Stimulated activated naive CD8-positive, alpha-beta T cell treated with anti-CD3 and anti-CD28 coated beads, Interleukin-15, amount 100 ng/mL, for 72 hours (primary cell): Measurements from ENCODE around the gene CACNA2D3.

Experiments
- ATAC-seq: fragments of 150-1000 bp; cut with Tn5 transposase; 2 replicates; pipeline ENCODE4 v1.10.0; 2021; ENCODE audit warnings: mild to moderate bottlenecking, moderate library complexity
- DNase-seq, 2 donors: peaks; one replicate each; pipeline ENCODE4 v3.0.0; 2021 to 2022
- H3K27ac Mint-ChIP-seq, 2 donors: one replicate each; pipeline ENCODE4 v1.8.0; 2022; ENCODE audit warnings: mild to moderate bottlenecking in 2 of 2, mixed read lengths in 2 of 2, moderate library complexity in 2 of 2
- H3K27me3 Mint-ChIP-seq: one replicate; pipeline ENCODE4 v1.8.0; 2022; ENCODE audit warnings: mixed read lengths
- H3K4me1 Mint-ChIP-seq: one replicate; pipeline ENCODE4 v1.8.0; 2022; ENCODE audit warnings: mild to moderate bottlenecking, mixed read lengths
- H3K4me3 Mint-ChIP-seq, 2 donors: one replicate each; pipeline ENCODE4 v1.8.0; 2022; ENCODE audit warnings: mild to moderate bottlenecking in 2 of 2, mixed read lengths in 2 of 2, moderate library complexity in 1 of 2
- H3K9me3 Mint-ChIP-seq, 2 donors: one replicate each; pipeline ENCODE4 v1.8.0; 2022; ENCODE audit warnings: mixed read lengths in 2 of 2

The CACNA2D3 gene

GRCh38 chr3:54831112-54831511 is 708.8 kb downstream of the CACNA2D3 start:
- Mint-ChIP-seq H3K4me1 (no peaks in the 10 kb centered on the region), H3K27ac (no peak overlapping the region), H3K4me3 (no peak overlapping the region), H3K9me3 (no peaks in the 10 kb centered on the region), H3K27me3 (no peaks in the 10 kb centered on the region)
- ATAC-seq (no peak), DNase-seq (no peak)

GRCh38 chr3:54832876-54833275 is 710.5 kb downstream of the CACNA2D3 start:
- Mint-ChIP-seq H3K4me3 (no peak overlapping the region), H3K27me3 (no peaks in the 10 kb centered on the region), H3K27ac (no peak overlapping the region), H3K9me3 (no peaks in the 10 kb centered on the region), H3K4me1 (no peaks in the 10 kb centered on the region)
- ATAC-seq (no peak), DNase-seq (no peak)

GRCh38 chr3:54835701-54836100 is 713.3 kb downstream of the CACNA2D3 start:
- H3K4me3 Mint-ChIP-seq: no peak overlapping the region
- H3K27me3 Mint-ChIP-seq: no peaks in the 10 kb centered on the region
- no peak for DNase-seq
- ATAC-seq: no peak
- H3K9me3 Mint-ChIP-seq: no peaks in the 10 kb centered on the region
- H3K27ac Mint-ChIP-seq: no peak overlapping the region
- H3K4me1 Mint-ChIP-seq: no peaks in the 10 kb centered on the region

GRCh38 chr3:54836871-54837270 is 714.5 kb downstream of the CACNA2D3 start:
- H3K9me3 Mint-ChIP-seq: no peaks in the 10 kb centered on the region
- no peaks in the 10 kb centered on the region for H3K27me3 Mint-ChIP-seq
- H3K4me3 Mint-ChIP-seq: no peak overlapping the region
- H3K4me1 Mint-ChIP-seq: no peaks in the 10 kb centered on the region
- no peak for ATAC-seq
- H3K27ac Mint-ChIP-seq: no peak overlapping the region
- no peak for DNase-seq

DNA sequence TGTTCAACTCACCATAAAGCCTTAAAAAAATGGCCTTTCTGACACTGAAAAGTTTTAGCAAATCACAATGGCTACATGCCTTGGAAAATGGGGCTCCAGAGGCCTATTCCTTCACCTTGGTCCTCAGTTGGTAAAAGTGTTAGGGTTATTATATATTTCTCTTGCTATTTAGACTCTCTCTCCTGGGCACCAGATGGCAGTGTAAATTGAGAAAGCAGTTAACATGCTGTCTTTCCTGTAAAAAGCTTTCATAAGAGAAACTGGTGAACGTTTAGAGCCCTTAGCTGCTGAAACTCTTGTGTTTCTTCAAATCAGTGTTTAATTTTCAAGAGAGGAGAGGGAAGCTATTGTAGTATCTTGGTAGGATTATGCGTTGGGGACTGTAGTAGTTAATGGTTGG is 715.6 kb downstream of the CACNA2D3 start:
- Mint-ChIP-seq H3K4me3 (no peak overlapping the region), H3K27me3 (peaks cover 2% of the 10 kb centered on the region), H3K4me1 (no peaks in the 10 kb centered on the region), H3K27ac (no peak overlapping the region), H3K9me3 (no peaks in the 10 kb centered on the region)
- DNase-seq (no peak), ATAC-seq (no peak)

DNA sequence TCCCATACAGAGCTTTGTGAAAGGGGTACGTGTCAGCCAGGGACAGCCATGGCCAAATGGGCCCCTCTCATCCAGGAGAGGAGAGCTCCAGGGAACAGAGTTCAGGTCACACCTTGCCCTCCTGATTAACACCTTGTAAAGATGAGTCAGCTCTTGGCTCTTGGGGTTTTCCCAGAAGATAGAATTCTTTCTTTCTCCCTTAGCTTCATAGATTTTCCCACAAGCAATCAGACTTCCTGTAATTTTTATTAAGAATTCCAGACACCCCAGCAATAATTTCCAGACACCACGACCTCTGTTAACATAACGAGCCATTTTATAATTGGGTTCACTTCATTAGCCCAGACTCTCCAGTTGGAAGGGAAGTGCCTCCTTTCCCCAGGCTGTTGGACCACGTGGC is 719.1 kb downstream of the CACNA2D3 start:
- ATAC-seq (no peak), DNase-seq (no peak)
- H3K27ac Mint-ChIP-seq: no peak overlapping the region
- no peak overlapping the region for H3K4me3 Mint-ChIP-seq
- H3K9me3 Mint-ChIP-seq: no peaks in the 10 kb centered on the region
- H3K4me1 Mint-ChIP-seq: no peaks in the 10 kb centered on the region
- peaks cover 13% of the 10 kb centered on the region for H3K27me3 Mint-ChIP-seq

- DNase-seq: no peak
- no peak for ATAC-seq
- Mint-ChIP-seq H3K4me3 (no peak overlapping the region), H3K9me3 (no peaks in the 10 kb centered on the region), H3K27ac (peak overlapping the region in 1 of 2 donors; percentile 28), H3K4me1 (no peaks in the 10 kb centered on the region), H3K27me3 (peaks cover 13% of the 10 kb centered on the region)
Observed at GRCh38 chr3:54843352-54843751, 721.0 kb downstream of the CACNA2D3 start.

DNA sequence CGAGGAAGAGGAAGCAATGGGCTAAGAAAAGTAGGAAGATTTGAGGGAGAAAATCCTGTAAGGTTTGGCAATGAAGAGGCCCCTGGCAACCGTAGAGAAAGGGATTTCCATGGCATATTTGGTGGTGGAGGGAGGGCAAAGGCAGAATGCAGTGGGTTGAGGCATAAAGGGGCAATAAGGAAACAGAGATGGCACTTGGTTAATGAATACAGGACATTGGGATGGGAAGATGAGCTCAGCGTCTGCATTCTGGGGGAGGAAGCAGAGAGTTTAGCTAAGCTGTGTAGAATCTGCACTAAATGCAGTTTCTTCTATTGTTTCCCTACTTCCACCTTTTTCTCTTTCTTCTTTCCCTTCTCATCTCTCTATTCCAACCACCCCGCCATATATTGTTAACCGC is 721.9 kb downstream of the CACNA2D3 start:
- no peak for ATAC-seq
- Mint-ChIP-seq H3K27me3 (peaks cover 13% of the 10 kb centered on the region), H3K27ac (no peak overlapping the region), H3K4me3 (no peak overlapping the region), H3K4me1 (no peaks in the 10 kb centered on the region), H3K9me3 (no peaks in the 10 kb centered on the region)
- DNase-seq: no peak

GRCh38 chr3:54845011-54845410 is 722.7 kb downstream of the CACNA2D3 start:
- ATAC-seq (no peak), DNase-seq (no peak)
- Mint-ChIP-seq H3K27me3 (peaks cover 13% of the 10 kb centered on the region), H3K4me1 (no peaks in the 10 kb centered on the region), H3K4me3 (no peak overlapping the region), H3K9me3 (no peaks in the 10 kb centered on the region), H3K27ac (no peak overlapping the region)

DNA sequence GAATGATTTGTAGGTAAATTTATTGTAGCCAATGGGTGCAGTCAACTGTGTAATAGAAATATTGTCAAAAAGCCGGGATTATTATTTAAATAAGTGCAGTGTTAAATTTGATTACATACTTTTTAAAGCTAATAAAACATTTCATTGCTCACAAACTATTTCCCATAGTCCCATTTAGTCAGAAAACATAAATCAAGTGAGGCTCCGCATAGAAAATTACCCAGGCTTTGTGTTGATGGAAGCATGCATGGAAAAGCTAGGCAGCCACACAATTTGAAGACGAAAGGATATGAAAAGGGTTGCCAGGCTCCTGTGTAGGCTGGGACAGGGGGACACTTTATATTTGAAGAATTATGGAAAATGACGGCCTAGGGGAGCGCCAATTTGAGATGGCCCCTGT is 723.2 kb downstream of the CACNA2D3 start:
- no peaks in the 10 kb centered on the region for H3K9me3 Mint-ChIP-seq
- no peak for ATAC-seq
- DNase-seq: no peak
- no peaks in the 10 kb centered on the region for H3K4me1 Mint-ChIP-seq
- no peak overlapping the region for H3K4me3 Mint-ChIP-seq
- peaks cover 13% of the 10 kb centered on the region for H3K27me3 Mint-ChIP-seq
- no peak overlapping the region for H3K27ac Mint-ChIP-seq

GRCh38 chr3:54846119-54846518 is 723.8 kb downstream of the CACNA2D3 start:
- Mint-ChIP-seq H3K27ac (no peak overlapping the region), H3K9me3 (no peaks in the 10 kb centered on the region), H3K4me3 (no peak overlapping the region), H3K27me3 (peaks cover 13% of the 10 kb centered on the region), H3K4me1 (no peaks in the 10 kb centered on the region)
- ATAC-seq (no peak), DNase-seq (no peak)

DNA sequence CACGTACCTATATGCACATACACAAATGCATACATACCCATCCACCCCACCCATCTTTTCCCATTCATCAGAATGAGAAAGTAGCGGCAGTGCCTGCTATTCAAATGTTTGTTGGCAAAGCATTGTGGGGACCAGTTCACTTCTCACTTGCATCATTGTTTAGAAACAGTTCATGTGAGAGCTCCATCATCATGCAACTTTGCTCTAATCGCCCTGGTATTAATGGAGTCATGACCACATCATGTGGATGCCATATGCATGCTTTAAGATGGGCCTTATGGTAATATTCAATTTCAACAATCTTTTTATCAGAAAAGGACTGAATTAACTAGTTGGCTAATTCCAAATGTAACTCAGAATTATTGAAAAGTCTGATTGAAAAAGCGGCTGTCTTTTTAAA is 725.0 kb downstream of the CACNA2D3 start:
- H3K27ac Mint-ChIP-seq: no peak overlapping the region
- no peak for ATAC-seq
- peaks cover 13% of the 10 kb centered on the region for H3K27me3 Mint-ChIP-seq

GRCh38 chr3:54849360-54849759 is 727.0 kb downstream of the CACNA2D3 start:
- Mint-ChIP-seq H3K4me3 (no peak overlapping the region), H3K9me3 (no peaks in the 10 kb centered on the region), H3K27ac (no peak overlapping the region), H3K4me1 (no peaks in the 10 kb centered on the region), H3K27me3 (peaks cover 10% of the 10 kb centered on the region)
- no peak for DNase-seq
- ATAC-seq: no peak

More for the DNA sequence above, 725.0 kb downstream of the CACNA2D3 start:
- Mint-ChIP-seq H3K4me3 (no peak overlapping the region), H3K4me1 (no peaks in the 10 kb centered on the region), H3K9me3 (no peaks in the 10 kb centered on the region)
- DNase-seq: no peak

- Mint-ChIP-seq H3K27me3 (peaks cover 10% of the 10 kb centered on the region), H3K4me3 (no peak overlapping the region), H3K27ac (no peak overlapping the region), H3K4me1 (no peaks in the 10 kb centered on the region), H3K9me3 (no peaks in the 10 kb centered on the region)
- no peak for ATAC-seq
- DNase-seq: no peak
Observed at GRCh38 chr3:54850484-54851018, 728.2 kb downstream of the CACNA2D3 start.

- no peak overlapping the region for H3K27ac Mint-ChIP-seq
- no peaks in the 10 kb centered on the region for H3K4me1 Mint-ChIP-seq
- H3K4me3 Mint-ChIP-seq: no peak overlapping the region
- H3K9me3 Mint-ChIP-seq: no peaks in the 10 kb centered on the region
- H3K27me3 Mint-ChIP-seq: peaks cover 10% of the 10 kb centered on the region
- DNase-seq (peak; percentile 43), ATAC-seq (peak; percentile 79)
Observed at GRCh38 chr3:54853573-54854404, 731.4 kb downstream of the CACNA2D3 start.

DNA sequence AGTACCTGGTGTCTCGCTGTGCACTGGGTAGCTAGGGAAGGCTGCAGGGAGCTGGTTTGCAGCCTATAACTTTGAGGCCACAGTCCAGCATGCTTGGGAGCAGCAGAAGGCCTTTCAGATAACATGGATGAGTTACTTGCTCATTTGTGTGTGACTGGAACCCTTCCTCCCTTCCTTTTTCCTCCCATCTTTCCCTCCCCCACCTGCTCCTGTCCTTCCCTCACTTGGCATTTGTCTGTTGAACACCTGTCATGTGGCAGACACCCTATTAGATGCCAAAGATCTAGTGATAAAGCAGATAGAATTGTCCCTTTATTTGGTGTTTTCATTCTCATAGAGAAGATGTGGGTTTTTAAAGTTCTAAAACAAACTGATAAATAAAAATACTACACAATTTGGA is 733.9 kb downstream of the CACNA2D3 start:
- Mint-ChIP-seq H3K9me3 (no peaks in the 10 kb centered on the region), H3K27ac (peak overlapping the region in 1 of 2 donors; percentile 19), H3K4me1 (no peaks in the 10 kb centered on the region), H3K27me3 (peaks cover 10% of the 10 kb centered on the region), H3K4me3 (no peak overlapping the region)
- DNase-seq (no peak), ATAC-seq (no peak)

DNA sequence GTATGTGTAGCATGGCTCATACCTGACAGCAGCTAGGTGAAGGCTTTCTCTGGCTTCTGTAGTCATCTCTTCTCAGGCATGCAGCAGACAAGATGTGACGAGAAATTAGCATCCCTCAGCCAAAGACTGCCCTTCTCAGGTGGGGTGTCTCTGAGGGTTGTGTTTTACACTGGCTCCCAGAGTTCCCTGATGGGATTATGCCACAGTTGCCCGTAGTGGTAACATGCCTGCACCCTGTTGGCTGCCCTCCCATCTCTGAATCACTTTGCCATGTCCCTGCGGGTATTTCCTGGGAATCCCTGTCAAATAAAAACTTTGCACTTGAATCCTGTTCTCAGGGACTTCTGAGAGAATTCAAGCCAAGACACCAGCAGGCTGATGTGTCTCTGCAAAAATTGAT is 735.0 kb downstream of the CACNA2D3 start:
- Mint-ChIP-seq H3K4me1 (no peaks in the 10 kb centered on the region), H3K9me3 (no peaks in the 10 kb centered on the region), H3K27me3 (peaks cover 10% of the 10 kb centered on the region), H3K4me3 (no peak overlapping the region), H3K27ac (no peak overlapping the region)
- ATAC-seq (no peak), DNase-seq (no peak)
